Pancreas (tissue), 10 donors: Measurements from ENCODE around the gene SERPINB1. TPM values are rescaled to one million over a fixed set of nuclear protein-coding genes. Genes with fewer than 3 reads are reported as not detected.
"Not testable (repeated sequence)": the region's sequence is repeated elsewhere in the genome, so short reads cannot be mapped to it uniquely, and the experiment has no call there.

Source experiments
- ATAC-seq, 4 donors: fragments of 200-7000 bp; cut with Tn5 transposase; one replicate each; pipeline versions ENCODE4 v1.8.0 to v1.9.1; 2020; ENCODE audit warnings: mild to moderate bottlenecking in 4 of 4, moderate library complexity in 4 of 4
- DNase-seq, 6 donors: peaks; one replicate each; pipeline ENCODE4 v3.0.0-alpha.2; 2020
- FAIRE-seq: peaks from 2 replicates; lab custom pipeline; 2012; peaks lifted over from hg19 to GRCh38; lab: Jason Lieb, UNC
- H3K27ac ChIP-seq, 4 donors: fragments of 200-600 bp; sonication (generic); 1 replicate in 3 of 4; 2 replicates in 1 of 4; pipeline versions ENCODE4 v1.5.0 to v1.8.0; 2020
- H3K27me3 ChIP-seq, 4 donors: fragments of 200-600 bp; one replicate each; pipeline ENCODE4 v1.8.0; 2021
- H3K36me3 ChIP-seq, 3 donors: fragments of 200-600 bp; sonication (generic) in 1 of 3; one replicate each; pipeline versions ENCODE4 v1.5.0 to v1.8.0; 2020 to 2021
- H3K4me1 ChIP-seq, 3 donors: fragments of 200-600 bp; one replicate each; pipeline ENCODE4 v1.8.0; 2021
- H3K4me3 ChIP-seq, 4 donors: fragments of 200-600 bp; sonication (generic) in 2 of 4; one replicate each; pipeline versions ENCODE4 v1.5.0 to v1.8.0; 2020 to 2021
- H3K9me3 ChIP-seq, 4 donors: fragments of 200-600 bp; one replicate each; pipeline ENCODE4 v1.8.0; 2021
- CTCF ChIP-seq, 4 donors: fragments of 200-600 bp; sonication (generic) in 3 of 4; IDR thresholded peaks; one replicate each; pipeline versions ENCODE4 v1.5.0 to v1.8.0; 2021; ENCODE audit warnings: antibody characterized with exemption in 4 of 4
- WGBS, 2 donors: extraction: QIAGEN DNeasy Blood & Tissue Kit; methylation state at CpG; one replicate each; pipeline ENCODE4 v1.1.7; 2013; 5-methylcytosine and 5-hydroxymethylcytosine counted together
- intact Hi-C, 3 donors: fragments of 100-400 bp; cut with DNase I; formaldehyde crosslinking; loops; one replicate each; pipeline versions ENCODE4 v1.11.1 to v1.14.2; 2022
- polyA plus RNA-seq, 2 donors: library from polyadenylated mRNA; stranded (reverse); fragments of 200-250 nt; gene quantifications; one replicate each; pipeline ENCODE4 v1.2.3, GENCODE V29; 2013
- total RNA-seq, 6 donors: library from RNA; stranded (reverse); fragmentation: NEBNext Ultra II Directional in 4 of 6; extraction: Animal tissue kit (Norgen Biotek cat#: 25700) in 4 of 6; gene quantifications; one replicate each; pipeline versions ENCODE4 v1.2.1 to v1.2.4, GENCODE V29; 2021 to 2023
- donor health status: healthy with polysubstance abuse.
- donor health status: DM: no; HTN: no; CAD: no; lungs with moderate emphysema.
- donor health status: DM: no; HTN: no; CAD: no.
- donor health status: control.
- donor health status: control.
- donor health status: Bipolar disorder and iron deficiency.
- donor health status: DM: yes; HTN: yes; CAD: no.
- donor health status: DM: no; HTN: no; CAD: no.
- donor health status: DM: no; HTN: no; CAD: no.
- donor health status: DM: yes; HTN: yes; CAD: no.

Gene SERPINB1
- total and polyA plus RNA-seq, 8 donors: 68.1 to 285 (median 157) TPM

- no peak for FAIRE-seq
These were observed 35.0 kb downstream of the SERPINB1 start for GRCh38 chr6:2806644-2807043.

GRCh38 chr6:2805031-2805430 is 36.6 kb downstream of the SERPINB1 start:
- TF ChIP-seq CTCF (IDR thresholded peaks at IDR 0.05): no peak
- Histone ChIP-seq H3K36me3 (no peaks in the 10 kb centered on the region), H3K4me3 (no peak overlapping the region), H3K27ac (peak overlapping the region in 2 of 4 donors; percentile 48 to 57), H3K9me3 (no peaks in the 10 kb centered on the region), H3K27me3 (no peaks in the 10 kb centered on the region), H3K4me1 (peaks cover 33 to 60% (median 37%) of the 10 kb centered on the region in 3 donors)
- ATAC-seq (no peak), FAIRE-seq (no peak), DNase-seq (no peak)
- WGBS, 2 donors: 96 to 97% methylated on average over 14 of the region's 14 CpGs
- intact Hi-C loops: no loop called here

More at GRCh38 chr6:2806644-2807043, 35.0 kb downstream of the SERPINB1 start:
- DNase-seq (no peak), ATAC-seq (no peak)
- no peak overlapping the region for H3K4me3 ChIP-seq
- intact Hi-C loops: no loop called here
- H3K4me1 ChIP-seq: peaks cover 30 to 61% (median 30%) of the 10 kb centered on the region in 3 donors
- H3K27ac ChIP-seq: peak overlapping the region in 2 of 4 donors; percentile 57 to 82
- H3K36me3 ChIP-seq: no peaks in the 10 kb centered on the region
- no peaks in the 10 kb centered on the region for H3K9me3 ChIP-seq
- WGBS, 2 donors: 78 to 81% methylated on average over 3 of the region's 3 CpGs
- no peaks in the 10 kb centered on the region for H3K27me3 ChIP-seq
- TF ChIP-seq CTCF (IDR thresholded peaks at IDR 0.05): no peak

GRCh38 chr6:2804516-2804915 is 37.1 kb downstream of the SERPINB1 start:
- no peak for TF ChIP-seq CTCF (IDR thresholded peaks at IDR 0.05)
- H3K4me3 ChIP-seq: no peak overlapping the region
- peak; percentile 2 to 39 (median 14) for ATAC-seq
- peak overlapping the region in 2 of 4 donors; percentile 48 to 57 for H3K27ac ChIP-seq
- no peak for FAIRE-seq
- no peaks in the 10 kb centered on the region for H3K36me3 ChIP-seq
- DNase-seq: peak in 3 of 6 donors; percentile 61 to 66 (median 66)
- H3K9me3 ChIP-seq: no peaks in the 10 kb centered on the region
- peaks cover 35 to 56% (median 37%) of the 10 kb centered on the region in 3 donors for H3K4me1 ChIP-seq
- WGBS, 2 donors: 46 to 49% methylated on average over 6 of the region's 6 CpGs
- intact Hi-C loops: no loop called here
- no peaks in the 10 kb centered on the region for H3K27me3 ChIP-seq

- intact Hi-C loops: no loop called here
- no peak for ATAC-seq
- TF ChIP-seq CTCF (IDR thresholded peaks at IDR 0.05): no peak
- FAIRE-seq: no peak
- Histone ChIP-seq H3K4me3 (no peak overlapping the region), H3K4me1 (peaks cover 35 to 52% (median 37%) of the 10 kb centered on the region in 3 donors), H3K9me3 (no peaks in the 10 kb centered on the region), H3K27ac (peak overlapping the region in 2 of 4 donors; percentile 48 to 57), H3K36me3 (no peaks in the 10 kb centered on the region), H3K27me3 (no peaks in the 10 kb centered on the region)
- WGBS, 2 donors: 84 to 85% methylated on average over 7 of the region's 7 CpGs
- no peak for DNase-seq
These were observed 37.8 kb downstream of the SERPINB1 start for GRCh38 chr6:2803731-2804429.

- H3K27me3 ChIP-seq: no peaks in the 10 kb centered on the region
- DNase-seq: peak in 1 of 6 donors; percentile 43
- no peak for ATAC-seq
- intact Hi-C loops: no loop called here
- no peak overlapping the region for H3K27ac ChIP-seq
- WGBS, 2 donors: 86 to 93% methylated on average over 8 of the region's 8 CpGs
- no peaks in the 10 kb centered on the region for H3K9me3 ChIP-seq
- peaks cover 28 to 51% (median 32%) of the 10 kb centered on the region in 3 donors for H3K4me1 ChIP-seq
- no peaks in the 10 kb centered on the region for H3K36me3 ChIP-seq
- no peak for FAIRE-seq
- H3K4me3 ChIP-seq: no peak overlapping the region
- TF ChIP-seq CTCF (IDR thresholded peaks at IDR 0.05): no peak
These were observed 39.1 kb downstream of the SERPINB1 start for GRCh38 chr6:2802521-2803060.

GRCh38 chr6:2801687-2802086 is 40.0 kb downstream of the SERPINB1 start:
- FAIRE-seq, H3K27me3 ChIP-seq, H3K9me3 ChIP-seq, intact Hi-C loops, DNase-seq, H3K27ac ChIP-seq, H3K36me3 ChIP-seq, ATAC-seq, H3K4me3 ChIP-seq: not testable (repeated sequence)
- peaks cover 27 to 50% (median 31%) of the 10 kb centered on the region in 3 donors for H3K4me1 ChIP-seq
- 96 to 100% methylated on average over 2 of the region's 4 CpGs for WGBS, 2 donors
